OCI-M1 (cell line): ENCODE measurements around the gene OXTR.

Experiments used
- DNase-seq: peaks from one replicate; lab custom pipeline; 2025; lab: John Stamatoyannopoulos, UW

OXTR gene

DNA sequence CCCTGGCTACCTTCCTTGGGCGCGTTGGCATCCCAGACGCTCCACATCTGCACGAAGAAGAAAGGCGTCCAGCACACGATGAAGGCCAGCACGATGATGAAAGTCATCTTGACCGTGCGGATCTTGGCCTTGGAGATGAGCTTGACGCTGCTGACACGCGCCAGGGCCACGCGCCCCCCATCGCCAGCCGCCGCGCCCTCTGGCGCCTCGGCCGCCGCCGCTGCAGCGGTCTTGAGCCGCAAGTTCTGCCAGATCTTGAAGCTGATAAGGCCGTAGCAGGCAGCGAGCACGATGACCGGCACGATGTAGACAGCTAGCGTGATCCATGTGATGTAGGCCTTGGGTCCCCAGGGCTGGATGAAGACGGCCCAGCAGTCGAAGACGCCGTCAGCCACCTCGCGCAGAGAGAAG, 2.2 kb downstream of the OXTR start:
- no peak for DNase-seq

DNA sequence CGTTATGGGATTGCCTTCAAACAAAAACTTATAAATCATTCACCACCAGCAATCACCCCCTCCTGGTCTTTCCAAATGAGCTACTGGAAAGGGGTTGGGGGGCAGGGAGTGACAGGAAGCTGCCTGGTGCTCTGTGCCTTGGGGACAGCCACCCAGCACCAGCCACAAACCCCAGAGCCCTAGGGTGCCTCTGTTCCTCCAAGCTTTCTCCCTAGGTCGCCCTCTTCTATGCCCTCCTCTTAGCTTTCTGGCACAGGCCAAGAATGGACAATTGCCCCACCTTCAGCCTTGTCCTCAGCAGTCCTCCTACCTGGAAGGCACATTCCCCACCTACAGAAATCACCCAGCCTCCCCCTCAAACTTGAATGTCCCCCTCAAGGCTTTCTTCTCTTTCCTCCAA, 3.3 kb downstream of the OXTR start:
- DNase-seq, result no peak

DNA sequence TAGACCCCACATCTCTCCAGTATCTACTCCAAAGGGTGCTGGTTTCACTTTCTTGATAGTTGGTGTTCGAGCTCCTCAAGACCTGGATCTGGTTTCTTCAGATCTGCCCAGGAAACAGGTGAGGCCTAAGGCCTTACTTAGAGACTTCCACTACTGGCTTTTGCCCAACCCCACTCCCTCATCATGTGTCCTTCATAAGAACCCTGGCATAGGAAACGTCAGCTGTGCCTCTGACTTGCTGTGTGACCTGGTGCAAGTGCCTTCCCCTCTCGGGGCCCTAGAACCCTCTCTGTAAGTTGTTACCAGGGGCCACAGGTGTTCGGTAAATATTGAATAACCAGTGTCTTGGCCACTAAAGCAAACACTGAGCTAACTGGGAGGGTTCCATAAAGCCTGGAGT, 3.9 kb downstream of the OXTR start:
- no peak for DNase-seq

DNA sequence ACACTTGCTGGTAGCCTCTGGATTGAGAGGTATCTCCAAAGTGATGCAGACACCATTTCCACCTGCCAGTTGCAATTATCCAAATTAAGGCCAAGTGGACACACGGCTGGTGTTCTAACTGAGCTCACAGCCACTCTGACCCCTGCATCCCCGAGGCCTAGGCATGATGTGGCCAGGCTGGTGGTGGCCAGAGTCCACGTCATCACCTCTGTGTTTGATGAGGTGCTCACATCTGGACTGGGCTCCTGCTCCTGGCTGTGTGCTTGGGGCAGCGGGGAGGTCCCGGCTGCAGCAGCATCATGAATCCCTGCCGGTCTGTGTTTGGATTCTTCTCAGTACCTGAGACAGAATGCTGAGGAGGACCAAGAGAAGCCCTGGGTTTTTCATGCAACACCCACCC, 4.9 kb downstream of the OXTR start:
- no peak for DNase-seq

DNA sequence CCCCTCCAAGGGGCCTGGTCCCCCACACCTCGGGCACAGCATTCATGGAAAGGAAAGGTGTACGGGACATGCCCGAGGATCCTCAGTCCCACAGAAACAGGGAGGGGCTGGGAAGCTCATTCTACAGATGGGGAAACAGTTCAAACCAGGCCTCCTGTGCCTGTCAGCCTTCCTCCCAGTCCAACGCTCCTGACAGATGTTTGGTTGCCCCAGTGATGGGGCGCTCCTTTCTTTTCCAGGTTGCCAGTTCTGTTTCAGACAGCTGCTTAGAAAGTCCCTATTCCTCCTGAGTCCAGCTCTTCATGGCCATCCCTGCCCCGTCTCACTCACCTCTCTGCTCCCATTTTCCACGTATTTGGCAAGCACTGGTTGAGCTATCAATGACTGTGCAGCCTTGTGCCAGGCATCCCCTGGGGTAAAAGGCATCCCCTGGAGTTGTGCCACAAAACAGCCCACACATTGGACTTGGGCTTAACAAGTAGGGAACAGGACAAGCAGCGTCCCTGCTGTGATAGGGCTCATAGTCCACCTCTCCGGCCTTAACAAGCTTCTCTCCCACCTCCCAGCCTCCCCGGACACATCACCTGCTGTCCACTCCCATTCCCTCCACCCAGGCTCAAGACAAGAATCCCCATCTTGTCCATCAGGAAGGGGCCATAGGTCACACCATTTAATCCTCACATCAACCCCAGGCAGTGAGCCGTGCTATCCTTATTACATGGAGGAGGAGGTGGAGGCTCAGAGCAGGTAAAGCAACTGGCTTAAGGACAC, 6.6 kb downstream of the OXTR start:
- no peak for DNase-seq

DNA sequence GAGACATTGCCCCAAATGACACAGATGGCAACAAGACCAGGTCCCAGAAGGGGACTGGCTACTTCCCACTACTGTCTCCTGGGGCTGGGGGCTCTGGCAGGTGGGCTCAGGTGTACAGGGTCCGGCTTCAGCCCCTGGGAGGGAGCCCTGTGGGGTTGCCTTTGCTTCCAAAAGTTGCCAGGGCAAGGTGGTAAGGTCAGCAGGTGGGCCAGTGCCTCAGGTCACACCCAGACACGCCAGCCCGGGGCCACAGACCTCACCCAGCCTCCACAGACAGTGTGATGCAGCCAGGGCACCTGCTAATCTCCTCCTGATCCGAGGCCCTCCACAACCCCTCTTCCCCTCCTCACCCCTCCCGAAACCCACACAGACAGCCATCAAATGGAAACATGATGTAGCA, 7.5 kb downstream of the OXTR start:
- DNase-seq, result no peak

DNA sequence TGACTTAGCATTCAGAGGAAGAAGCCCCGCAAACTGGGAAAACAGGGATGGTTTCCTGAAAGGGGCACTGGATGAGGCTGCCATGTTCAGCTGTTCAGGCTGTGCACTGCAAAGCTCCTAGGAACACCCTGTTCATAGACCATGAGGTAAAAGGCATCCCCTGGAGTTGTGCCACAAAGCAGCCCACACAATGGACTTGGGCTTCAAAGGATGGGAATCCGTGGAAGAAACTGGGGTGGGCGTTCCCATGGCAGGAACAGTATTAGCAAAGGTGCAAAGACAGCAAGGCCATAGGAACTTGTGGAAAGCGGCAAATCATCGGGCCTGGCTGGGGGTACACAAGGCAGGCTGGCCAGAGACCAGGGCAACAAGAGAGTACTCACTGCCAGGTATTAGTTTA, 8.9 kb downstream of the OXTR start:
- DNase-seq, result no peak

DNA sequence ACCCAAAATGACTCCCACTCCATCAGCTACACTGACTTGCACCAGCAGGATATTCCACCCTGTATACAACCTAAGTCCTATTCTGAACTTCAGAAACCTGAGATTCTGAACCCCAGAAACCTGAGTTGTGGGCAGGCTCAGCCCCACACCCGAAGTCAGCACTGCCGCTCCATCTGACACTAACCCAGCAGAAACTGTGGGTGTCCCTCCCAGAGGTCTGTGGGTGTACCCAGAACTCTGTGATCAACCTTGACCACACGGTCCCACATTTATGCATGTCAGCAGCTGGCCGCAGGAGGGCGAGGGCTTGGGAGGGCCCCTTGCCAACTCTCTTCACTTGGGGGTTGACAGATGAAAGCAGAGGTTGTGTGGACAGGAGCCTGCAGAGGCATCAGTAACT, 9.3 kb downstream of the OXTR start:
- no peak for DNase-seq

DNA sequence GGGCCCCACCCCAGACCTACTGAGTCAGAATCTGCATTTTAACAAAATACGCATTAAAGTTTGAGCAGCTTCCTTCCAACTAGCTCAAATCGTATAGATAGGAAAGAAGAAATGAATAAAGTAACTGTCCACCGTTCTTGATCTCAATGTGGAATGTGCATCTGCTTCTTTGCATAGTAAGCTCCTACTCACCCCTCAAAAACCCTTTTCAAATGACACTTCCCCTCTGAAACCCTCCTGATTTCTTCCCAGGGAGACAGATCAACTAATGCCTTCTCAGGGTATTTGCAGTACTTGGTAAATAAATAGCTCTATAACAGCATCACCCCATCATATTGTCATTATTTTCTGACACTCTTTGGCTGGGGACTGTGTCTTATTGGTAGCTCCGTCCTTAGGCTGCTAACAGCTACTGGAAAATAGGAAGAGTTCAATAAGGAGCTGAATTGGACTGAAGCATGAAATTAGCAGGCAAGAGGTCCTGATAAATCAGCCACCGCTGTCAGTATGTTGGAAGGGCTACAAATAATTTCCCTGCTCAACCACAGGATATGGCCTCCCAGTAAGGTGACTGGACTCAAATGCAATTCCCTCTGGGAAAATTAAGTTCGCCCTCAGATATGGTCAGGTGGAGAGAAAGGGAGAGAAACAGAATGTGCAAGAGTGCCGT, 10.2 kb downstream of the OXTR start:
- DNase-seq, result no peak

DNA sequence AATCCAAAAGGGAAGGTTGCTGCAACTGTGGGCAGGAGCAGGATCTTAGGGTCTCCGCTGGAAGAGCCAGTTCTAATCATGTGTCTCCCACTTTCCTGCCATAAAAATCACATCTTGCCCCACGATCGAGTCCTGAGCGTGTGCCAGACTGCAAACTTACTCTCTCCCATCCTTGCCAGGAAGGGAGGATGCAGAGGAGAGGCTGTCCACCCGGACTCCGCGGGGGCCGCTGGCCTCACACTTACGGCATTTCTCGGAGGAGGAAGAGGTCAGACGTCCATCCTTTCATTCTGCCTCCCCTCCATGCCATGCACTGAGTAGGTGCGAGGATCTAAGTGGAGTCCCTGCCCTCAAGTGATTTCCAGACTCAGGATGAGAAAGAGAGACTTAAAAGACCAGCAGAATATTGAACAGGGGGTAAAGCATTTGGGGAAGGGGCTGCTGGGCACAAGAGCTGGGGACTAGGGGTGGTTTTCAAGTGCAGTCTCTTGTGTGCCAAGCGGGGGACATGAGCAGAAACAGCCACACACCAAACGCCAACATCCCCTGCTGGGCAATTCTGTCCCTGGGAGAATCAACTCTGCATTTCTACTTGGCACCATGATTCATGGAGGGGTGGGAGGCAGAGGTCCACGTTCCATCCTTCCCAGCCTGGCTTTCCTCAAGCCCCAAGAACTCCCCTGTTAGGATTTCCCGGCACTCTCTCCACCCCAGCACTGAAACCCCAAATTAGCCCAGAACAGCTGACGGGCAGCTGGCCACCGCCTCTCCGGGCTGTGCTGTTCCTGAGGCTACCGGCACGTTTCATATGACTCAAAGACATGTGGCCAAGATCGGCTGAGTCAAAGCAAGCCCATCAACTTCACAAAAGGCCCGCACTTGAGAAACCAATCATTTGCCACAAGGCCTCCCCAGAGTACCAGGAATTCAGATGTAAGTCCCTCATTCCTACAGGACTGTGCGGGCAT, 11.6 kb downstream of the OXTR start:
- no peak for DNase-seq

DNA sequence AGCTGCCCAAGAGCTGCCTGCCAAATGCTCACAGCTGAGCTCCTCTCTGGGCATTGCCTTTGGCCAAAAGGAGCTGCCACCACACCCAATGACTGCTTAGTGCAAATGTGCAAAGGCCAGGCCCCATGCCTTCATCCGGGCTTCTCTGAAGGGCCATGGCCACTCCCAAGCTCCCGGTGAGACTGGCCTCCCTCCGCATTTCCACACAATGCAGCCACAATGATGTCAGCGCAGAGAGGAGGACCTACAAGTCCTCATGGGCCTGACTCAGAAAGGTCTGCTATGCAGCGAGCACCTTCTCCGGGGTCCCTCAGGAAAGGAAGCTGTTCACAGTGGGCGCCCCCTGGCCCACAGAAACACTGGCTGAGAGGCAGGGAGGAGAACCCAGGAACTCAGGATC, 12.7 kb downstream of the OXTR start:
- DNase-seq, result no peak

DNA sequence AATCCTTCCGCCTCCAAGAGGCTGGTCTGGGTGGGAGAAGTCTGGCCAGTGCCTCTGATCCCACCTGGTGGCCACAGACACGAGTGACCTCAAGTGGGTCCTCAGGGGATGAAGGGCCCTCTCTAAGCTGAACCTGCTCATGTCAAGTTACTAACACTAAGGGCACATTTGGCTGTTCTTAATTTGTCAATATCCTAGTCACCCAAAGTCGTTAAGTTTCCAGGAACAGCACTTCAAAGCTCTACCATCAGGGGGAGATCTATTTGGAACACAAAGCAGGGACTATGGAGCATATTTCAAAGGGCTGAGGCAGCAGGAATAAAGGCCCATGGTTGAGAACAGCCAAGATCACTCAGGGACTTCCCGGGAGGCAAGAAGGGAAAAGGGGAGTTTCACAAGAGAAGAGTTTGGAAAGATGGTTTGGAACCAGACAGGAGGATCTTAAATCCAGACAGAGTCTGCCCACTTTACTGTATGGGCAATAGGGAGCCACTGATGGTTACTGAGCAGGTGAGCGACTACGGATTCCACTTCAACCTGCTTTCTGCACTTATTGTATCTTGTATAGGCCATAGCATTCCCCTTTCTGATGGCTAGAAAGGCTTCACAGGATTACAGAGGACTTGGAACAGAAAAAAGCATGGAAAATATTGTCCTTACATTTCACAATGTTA, 13.7 kb downstream of the OXTR start:
- DNase-seq, result peak; percentile 21

DNA sequence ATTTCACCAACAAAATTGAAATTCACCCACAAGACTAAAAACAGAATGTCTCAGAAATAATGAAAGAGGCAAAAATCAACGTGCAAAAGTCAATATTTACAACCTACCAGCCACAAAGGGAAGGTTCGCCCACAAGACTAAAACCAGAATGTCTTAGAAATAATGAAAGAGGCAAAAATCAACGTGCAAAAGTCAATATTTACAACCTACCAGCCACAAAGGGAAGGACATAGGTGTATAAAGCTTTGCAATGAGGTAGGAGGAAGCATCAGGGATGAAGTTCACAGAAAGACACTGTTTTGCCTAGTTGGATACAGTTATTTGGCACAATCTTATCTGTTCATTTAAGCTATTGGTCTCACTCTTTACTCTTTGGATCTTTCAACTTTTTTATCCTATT, 14.3 kb downstream of the OXTR start:
- DNase-seq, result no peak

DNA sequence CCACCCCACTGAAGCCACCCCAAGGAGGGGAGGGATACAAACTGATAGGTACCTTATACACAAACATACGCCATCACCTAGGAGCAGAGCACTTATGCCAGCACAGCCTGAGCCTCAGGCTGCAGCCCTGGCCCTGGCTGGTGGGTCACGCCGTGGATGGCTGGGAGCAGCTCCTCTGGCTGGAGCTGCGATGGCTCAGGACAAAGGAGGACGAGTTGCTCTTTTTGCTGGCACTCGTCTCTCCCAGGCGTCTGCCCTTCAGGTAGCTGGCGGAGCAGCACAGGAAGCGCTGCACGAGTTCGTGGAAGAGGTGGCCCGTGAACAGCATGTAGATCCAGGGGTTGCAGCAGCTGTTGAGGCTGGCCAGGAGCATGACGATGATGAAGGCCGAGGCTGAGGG, 16.6 kb downstream of the OXTR start:
- no peak for DNase-seq

DNA sequence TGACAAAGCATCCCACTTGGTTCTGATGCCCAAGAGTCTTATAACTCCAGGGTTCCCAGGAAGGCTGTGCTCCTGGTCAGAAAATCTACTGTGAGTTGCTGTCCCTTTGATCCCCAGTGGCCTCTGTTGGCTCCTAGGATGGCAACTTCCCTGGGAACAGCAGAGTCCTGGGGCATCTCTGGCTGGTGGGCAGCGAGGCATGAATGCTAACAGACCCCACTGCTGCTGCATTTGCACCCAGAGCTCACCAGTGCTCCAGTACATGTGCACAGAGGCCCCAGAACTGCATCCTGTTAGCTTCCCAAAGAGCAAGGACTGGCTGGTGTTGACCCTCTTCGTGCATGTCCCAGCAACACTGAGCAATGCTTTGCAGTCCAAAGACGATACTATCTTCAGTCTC, 20.1 kb downstream of the OXTR start:
- DNase-seq, result no peak

DNA sequence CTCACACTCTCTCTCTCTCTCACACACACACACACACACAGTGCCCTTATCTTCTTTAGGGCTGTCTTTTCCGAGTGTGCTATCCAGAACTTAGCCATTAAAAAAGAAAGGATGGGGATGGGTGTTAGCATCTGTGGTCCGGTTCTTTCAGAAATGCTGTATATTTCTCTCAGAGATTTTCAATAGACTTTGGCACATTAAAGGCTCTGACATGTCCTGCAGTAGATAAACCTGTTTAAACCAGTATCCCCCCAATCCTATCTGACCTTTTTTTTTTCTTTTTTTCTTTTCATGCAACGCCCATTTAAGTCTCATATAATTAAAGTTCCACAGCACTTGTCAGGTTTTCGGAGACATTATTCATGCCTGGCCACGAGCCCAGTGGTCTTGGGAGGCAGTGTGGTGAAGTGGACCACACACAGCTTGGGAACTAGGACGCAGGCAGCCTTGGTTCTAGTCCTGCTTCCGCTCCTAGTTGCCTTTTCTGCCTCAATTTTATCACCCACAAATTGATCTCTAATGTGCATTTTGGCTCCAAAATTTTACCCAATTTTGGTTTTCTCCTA, 22.6 kb downstream of the OXTR start:
- no peak for DNase-seq

DNA sequence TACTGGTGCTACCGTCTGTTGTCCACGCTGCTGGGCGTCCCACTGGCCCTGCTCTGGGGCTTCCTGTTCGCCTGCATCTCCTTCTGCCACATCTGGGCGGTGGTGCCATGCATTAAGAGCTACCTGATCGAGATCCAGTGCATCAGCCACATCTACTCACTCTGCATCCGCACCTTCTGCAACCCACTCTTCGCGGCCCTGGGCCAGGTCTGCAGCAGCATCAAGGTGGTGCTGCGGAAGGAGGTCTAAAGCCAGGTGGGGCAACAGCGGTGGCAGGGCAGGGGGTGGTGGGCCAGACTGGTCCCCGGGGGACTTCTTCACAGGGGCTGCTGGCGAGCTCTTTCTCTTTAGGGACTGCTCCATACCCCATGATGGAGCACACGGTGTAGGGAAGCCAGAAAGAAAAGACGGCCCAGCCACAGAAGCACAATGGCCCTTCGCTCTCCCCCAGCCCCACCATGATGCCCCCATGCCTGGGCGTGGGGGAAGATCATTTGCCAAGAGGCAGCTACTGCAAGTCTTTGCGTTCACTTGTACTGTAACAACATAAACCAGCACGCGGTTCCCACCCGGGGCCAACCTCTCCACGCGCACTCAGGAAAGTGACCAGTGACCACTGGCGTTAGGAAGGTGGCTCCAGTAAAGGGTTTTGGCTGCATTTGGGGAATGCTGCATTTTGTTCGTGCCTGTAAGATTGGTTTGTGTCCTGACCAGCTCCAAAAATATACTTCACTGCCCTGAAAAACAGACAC, 23.6 kb downstream of the OXTR start:
- no peak for DNase-seq

DNA sequence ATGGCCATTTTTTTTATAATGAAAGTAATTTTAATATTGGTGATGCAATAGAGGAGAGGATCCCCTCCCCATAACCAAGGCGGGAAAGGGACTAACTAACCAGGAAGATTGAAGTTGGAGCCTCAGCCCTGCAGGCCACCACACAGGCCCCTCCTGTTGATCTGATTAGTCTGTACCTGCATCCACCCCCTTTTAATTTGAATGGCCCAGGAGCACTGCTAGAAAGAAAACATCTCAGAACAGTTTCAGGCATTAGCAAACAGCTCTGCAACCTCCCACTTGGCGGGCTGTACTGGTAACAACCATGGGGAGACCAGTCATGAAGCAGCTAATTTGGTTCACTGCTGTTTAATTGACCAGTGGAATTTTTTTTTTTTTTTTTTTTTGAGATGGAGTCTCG, 25.5 kb downstream of the OXTR start:
- DNase-seq, result no peak

DNA sequence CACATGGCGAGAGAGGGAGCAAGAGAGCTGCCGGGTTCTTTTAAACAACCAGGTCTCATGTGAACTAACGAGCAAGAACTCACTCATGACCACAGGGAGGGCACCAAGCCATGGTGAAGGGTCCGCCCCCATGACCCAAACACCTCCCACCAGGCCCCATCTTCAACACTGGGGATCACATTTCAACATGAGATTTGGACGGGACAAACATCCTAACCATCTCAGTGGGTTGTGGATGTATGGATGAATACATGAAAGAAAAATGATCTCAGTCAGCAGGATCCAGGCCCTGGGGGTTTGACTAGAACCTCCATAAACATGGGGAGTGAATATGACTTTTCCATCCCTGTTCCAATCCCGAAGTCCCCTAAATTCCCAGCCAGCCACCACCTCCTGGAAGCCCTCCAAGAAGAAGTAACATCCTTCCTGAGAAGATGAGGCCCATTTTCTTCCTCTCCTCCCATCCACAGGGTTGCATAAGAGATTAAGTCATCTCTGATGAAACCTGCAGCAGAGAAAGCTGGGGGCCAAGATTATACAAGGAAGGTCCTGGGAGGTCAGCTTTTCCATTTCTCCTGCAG, 26.3 kb downstream of the OXTR start:
- DNase-seq, result peak; percentile 25

DNA sequence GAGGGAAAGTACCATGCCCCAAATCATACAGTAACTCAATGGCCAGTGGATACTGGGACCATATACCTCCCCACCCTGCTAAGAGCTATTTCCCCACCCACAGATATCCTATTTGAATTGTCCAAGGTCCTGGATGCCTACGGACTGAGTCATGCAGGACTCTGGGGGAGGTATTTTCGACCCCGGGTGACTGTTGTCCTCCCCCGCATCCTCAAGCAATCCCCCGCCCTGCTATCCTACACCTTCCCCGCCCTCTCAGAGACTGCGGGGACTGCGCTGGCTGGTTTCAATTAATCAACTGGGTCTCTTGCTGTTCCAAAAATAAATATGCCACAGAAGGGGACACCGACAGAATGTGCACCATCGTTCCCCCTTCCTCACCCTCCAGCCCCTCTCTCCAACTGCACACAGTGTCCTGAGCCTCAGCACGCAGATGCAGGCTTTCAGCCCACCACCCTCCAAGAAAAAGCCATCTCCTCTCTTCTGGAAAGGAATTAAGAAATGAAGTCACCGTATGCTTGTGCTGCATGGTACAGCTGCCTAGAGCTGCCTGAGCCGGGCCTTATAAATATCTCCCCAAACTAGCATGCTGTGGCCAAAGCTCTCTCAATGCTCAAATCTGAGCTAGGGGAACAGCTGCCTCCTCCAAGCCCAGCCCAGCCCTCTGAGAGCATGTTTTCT, 27.7 kb downstream of the OXTR start:
- DNase-seq, result peak; percentile 36
